ENCODE data around the gene NME4.

NME4 gene

GRCh38 chr16:389352-389751 is 7.6 kb upstream of the NME4 start:
- intact Hi-C loops (cut with DNase I; ENCODE audit: low total_unique reads): no loop called here
- Histone ChIP-seq H3K4me3 (no peak overlapping the region), H3K27ac (no peak overlapping the region), H3K4me1 (peaks cover 0 to 10% (median 7%) of the 10 kb centered on the region in 4 donors), H3K27me3 (no peaks in the 10 kb centered on the region), H3K9me3 (no peaks in the 10 kb centered on the region), H3K36me3 (no peaks in the 10 kb centered on the region)
- TF ChIP-seq CTCF (IDR thresholded peaks at IDR 0.05): no peak
- no peak for DNase-seq

GRCh38 chr16:391885-392335 is 5.1 kb upstream of the NME4 start:
- no peaks in the 10 kb centered on the region for H3K36me3 ChIP-seq
- peak in 1 of 2 donors; percentile 76 for DNase-seq
- intact Hi-C loops (cut with DNase I; ENCODE audit: low total_unique reads): no loop called here

DNA sequence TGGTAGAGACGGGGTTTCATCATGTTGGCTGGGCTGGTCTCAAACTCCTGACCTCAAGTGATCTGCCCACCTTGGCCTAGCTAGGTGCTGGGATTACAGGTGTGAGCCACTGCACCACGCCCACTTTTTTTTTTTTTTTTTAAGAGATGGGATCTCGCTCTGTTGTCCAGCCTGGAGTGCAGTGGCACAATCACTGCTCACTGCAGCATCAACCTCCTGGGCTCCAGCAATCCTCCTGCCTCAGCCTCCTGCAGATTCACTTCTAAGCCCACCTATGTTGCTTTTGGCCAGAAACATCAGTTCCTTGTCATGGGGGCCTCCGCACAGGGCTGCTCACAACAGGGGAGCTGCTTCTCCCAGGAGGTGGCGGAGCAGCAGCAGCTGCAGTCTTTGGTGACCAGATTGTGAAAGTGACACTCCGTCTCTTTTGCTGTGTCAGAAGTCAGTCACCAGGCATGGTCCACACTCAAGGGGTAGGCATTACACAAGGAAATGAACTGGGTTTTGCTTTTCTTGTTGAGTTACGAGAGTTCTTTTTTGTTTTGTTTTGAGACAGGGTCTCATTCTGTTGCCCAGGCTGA is 4.5 kb upstream of the NME4 start:
- Histone ChIP-seq H3K27me3 (no peaks in the 10 kb centered on the region), H3K9me3 (no peaks in the 10 kb centered on the region), H3K4me1 (peaks cover 0 to 17% (median 9%) of the 10 kb centered on the region in 4 donors), H3K4me3 (no peak overlapping the region), H3K36me3 (no peaks in the 10 kb centered on the region), H3K27ac (no peak overlapping the region)
- DNase-seq: no peak
- TF ChIP-seq CTCF (IDR thresholded peaks at IDR 0.05): no peak
- intact Hi-C loops (cut with DNase I; ENCODE audit: low total_unique reads): no loop called here

More at GRCh38 chr16:391885-392335, 5.1 kb upstream of the NME4 start:
- H3K4me3 ChIP-seq: no peak overlapping the region
- no peaks in the 10 kb centered on the region for H3K27me3 ChIP-seq
- H3K4me1 ChIP-seq: peaks cover 0 to 17% (median 7%) of the 10 kb centered on the region in 4 donors
- no peak overlapping the region for H3K27ac ChIP-seq
- TF ChIP-seq CTCF (IDR thresholded peaks at IDR 0.05): peak; percentile 70 to 75
- no peaks in the 10 kb centered on the region for H3K9me3 ChIP-seq

DNA sequence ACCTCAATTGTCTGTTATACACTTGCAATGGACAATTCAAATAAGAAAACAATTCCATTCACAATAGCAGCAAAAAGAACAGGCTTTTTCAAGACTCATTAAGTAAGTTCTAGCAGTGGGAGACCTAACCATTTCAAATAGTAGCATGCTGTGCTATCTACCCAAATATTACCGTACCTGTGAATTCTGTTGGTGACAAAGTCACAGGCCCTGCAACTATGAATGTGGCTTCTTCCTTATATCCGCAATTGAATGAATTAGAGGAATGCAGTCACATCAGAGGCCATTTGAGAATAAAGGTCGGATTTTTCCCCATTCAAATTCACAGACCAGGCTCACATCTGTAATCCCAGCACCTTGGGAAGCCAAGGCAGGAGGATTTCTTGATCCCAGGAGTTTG is 800 bp upstream of the NME4 start:
- intact Hi-C loops (cut with DNase I; ENCODE audit: low total_unique reads): no loop called here
- H3K36me3 ChIP-seq: peaks cover 0 to 17% (median 0%) of the 10 kb centered on the region in 3 donors
- H3K27me3 ChIP-seq: no peaks in the 10 kb centered on the region
- peak overlapping the region; percentile 86 to 87 for H3K27ac ChIP-seq
- TF ChIP-seq CTCF (IDR thresholded peaks at IDR 0.05): no peak
- H3K4me3 ChIP-seq: peak overlapping the region; percentile 73 to 75
- no peaks in the 10 kb centered on the region for H3K9me3 ChIP-seq
- no peak for DNase-seq
- H3K4me1 ChIP-seq: peaks cover 0 to 26% (median 17%) of the 10 kb centered on the region in 4 donors

DNA sequence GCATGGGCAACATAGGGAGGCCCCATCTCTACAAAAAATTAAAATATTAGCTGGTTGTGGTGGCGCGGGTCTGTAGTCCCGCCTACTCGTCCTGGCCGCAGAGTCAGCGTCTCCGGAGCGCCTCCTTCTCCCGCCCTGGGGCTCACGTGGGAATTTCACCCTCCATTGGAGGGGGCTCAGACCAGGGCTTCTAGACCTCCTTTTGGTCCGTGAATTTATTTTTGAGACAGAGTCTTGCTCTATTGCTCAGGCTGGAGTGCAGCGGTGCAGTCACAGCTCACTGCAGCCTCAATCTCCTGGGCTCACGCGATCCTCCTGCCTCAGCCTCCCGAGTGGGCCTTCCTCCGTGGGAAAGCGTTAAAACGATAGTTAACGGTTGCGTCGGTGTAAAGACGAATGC is 394 bp upstream of the NME4 start:
- intact Hi-C loops (cut with DNase I; ENCODE audit: low total_unique reads): no loop called here
- peak in 1 of 2 donors; percentile 84 for DNase-seq
- Histone ChIP-seq H3K4me1 (peaks cover 0 to 28% (median 17%) of the 10 kb centered on the region in 4 donors), H3K27ac (peak overlapping the region; percentile 86 to 87), H3K36me3 (peaks cover 0 to 17% (median 0%) of the 10 kb centered on the region in 3 donors), H3K27me3 (no peaks in the 10 kb centered on the region), H3K4me3 (peak overlapping the region; percentile 73 to 75), H3K9me3 (no peaks in the 10 kb centered on the region)
- no peak for TF ChIP-seq CTCF (IDR thresholded peaks at IDR 0.05)

Measured in tibial artery (tissue), 4 donors.